RWPE1 (cell line): ENCODE data around the gene DLGAP4.

Source experiments
- CTCF ChIA-PET: fragments of 350-600 bp; sonication (Branson Sonifier 250); formaldehyde crosslinking; extraction: SDS; loops from one replicate; lab custom pipeline; 2021; lab: Yijun Ruan, JAX
- POLR2A ChIA-PET: fragments of 400-600 bp; formaldehyde crosslinking; extraction: SDS; loops from one replicate; lab custom pipeline; 2020; ENCODE audit warnings: antibody characterized with exemption; ENCODE audit not compliant: low non-redundant PET; lab: Yijun Ruan, JAX
- DNase-seq: peaks from one replicate; pipeline ENCODE4 v3.0.0; 2012; ENCODE audit warnings: low spot score
- H3K27ac ChIP-seq: fragments of 450-650 bp; 2 replicates; pipeline ENCODE4 v1.5.1; 2017
- TF ChIP-seq, protein P1 (sequence below): fragments of 450-650 bp; conservative IDR thresholded peaks from 2 replicates; pipeline ENCODE4 v1.5.1; 2017; ENCODE audit warnings: low read depth, mild to moderate bottlenecking

Gene DLGAP4

DNA sequence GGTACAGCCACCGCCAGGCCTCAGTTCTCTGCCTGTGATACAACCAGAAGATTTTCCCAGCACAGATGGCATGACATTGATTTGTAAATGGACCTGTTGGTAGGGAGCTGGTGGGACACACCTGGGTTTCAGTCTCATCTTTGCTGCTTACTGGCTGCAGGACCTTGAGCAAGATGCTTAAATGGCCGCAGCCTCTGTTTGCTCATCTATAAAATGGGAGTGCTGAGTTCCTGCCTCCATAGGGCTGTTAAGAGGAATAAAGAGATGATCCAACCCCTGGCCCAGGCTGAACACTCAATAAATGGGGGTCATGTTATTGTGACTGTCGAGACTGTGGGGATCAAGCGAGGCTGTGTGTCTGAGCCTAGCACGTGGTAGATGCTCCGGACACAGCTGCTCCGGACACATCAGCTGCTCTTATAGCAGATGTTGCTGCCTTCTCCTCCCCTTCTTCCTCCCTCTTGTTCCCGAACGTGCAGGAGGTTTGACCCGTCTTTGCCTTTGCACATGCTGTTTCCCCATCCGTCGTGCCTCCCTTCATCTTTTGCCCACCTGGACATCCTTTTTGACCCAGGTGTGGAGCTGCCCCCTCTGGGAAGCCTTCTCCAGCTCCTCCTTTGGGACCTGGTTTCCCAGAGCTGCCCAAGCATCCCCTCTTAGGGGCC lies 29.2 kb downstream of the DLGAP4 start:
- no peak for DNase-seq
- no peak overlapping the region for H3K27ac ChIP-seq
- TF ChIP-seq, protein P1, sequence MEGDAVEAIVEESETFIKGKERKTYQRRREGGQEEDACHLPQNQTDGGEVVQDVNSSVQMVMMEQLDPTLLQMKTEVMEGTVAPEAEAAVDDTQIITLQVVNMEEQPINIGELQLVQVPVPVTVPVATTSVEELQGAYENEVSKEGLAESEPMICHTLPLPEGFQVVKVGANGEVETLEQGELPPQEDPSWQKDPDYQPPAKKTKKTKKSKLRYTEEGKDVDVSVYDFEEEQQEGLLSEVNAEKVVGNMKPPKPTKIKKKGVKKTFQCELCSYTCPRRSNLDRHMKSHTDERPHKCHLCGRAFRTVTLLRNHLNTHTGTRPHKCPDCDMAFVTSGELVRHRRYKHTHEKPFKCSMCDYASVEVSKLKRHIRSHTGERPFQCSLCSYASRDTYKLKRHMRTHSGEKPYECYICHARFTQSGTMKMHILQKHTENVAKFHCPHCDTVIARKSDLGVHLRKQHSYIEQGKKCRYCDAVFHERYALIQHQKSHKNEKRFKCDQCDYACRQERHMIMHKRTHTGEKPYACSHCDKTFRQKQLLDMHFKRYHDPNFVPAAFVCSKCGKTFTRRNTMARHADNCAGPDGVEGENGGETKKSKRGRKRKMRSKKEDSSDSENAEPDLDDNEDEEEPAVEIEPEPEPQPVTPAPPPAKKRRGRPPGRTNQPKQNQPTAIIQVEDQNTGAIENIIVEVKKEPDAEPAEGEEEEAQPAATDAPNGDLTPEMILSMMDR, result no peak
- POLR2A ChIA-PET, result interaction anchor here (0.5 kb wide), 1 partner anchor 71 kb away, joined by 5 read pairs; no protein-coding TSS in a partner anchor
- CTCF ChIA-PET, result interaction anchor here (0.6 to 1.3 kb wide), 5 partner anchors 18 to 244 kb away, joined by 3 to 4 read pairs (median 3); no protein-coding TSS in a partner anchor

DNA sequence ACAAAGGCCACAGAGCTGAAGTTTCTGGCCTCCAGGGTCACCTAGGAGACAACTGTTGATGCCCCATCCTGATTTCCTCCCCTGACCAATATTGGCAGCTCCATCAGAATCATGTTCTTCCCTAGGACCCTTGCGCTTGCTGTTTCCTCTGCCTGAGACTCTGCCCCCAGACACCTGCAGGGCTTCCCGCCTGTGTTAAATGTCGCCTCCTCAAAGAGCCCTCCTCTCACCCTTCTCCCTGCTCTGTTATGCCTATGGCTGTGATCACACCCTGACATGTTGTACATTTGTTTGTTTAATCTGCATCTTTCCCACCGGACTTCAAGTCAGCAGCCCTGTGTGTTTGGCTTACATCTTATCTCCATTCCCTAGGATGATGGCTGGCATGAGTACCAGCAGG lies 30.1 kb downstream of the DLGAP4 start:
- ChIA-PET POLR2A (no interaction called here), CTCF (interaction anchor here (0.6 to 0.8 kb wide), 3 partner anchors 19 to 245 kb away, joined by 3 to 4 read pairs (median 3); no protein-coding TSS in a partner anchor)
- DNase-seq, result no peak
- TF ChIP-seq, protein P1, result no peak
- H3K27ac ChIP-seq, result no peak overlapping the region

DNA sequence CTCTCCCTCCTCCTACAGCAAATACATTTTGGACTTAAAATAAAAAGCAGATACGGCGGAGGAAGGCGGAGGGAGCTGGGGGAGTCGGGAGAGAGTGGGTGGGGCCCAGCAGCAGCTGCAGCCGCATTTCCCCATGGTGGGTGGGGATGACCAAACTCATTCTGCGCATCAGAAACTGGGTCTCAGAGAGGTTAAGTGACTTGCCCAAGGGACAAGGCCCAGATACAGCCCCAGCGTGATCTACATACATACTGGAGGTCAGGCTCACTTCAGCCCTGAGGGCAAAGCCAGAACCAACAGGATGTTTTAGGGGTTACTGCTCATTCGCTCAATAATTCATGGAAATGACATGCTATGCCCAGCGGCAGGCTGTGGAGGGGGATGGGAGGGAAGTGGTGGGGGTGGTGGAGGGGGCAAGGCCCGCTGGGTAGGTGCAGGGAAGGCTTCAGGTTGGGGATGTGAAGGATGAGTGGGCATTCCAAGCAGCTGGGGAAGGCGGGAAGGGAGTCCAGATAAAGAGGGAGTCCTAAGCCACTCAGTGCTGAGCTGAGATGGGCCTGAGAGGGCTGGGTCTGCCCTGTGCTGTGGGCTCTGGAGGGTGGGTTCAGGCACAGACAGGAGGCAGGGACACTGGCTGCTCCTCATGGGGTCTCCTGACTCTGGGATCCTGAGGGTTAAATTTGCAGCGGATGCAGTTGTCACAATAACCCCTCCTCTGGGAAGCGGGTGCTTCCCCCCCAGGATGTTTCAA lies 31.0 kb downstream of the DLGAP4 start:
- POLR2A ChIA-PET, result no interaction called here

GRCh38 chr20:36337886-36338285 lies 31.7 kb downstream of the DLGAP4 start:
- ChIA-PET CTCF (no interaction called here), POLR2A (no interaction called here)
- TF ChIP-seq, protein P1, result no peak
- H3K27ac ChIP-seq, result no peak overlapping the region
- no peak for DNase-seq

More for the DNA sequence above, 31.0 kb downstream of the DLGAP4 start:
- DNase-seq, result no peak
- TF ChIP-seq, protein P1, result no peak
- no peak overlapping the region for H3K27ac ChIP-seq
- CTCF ChIA-PET, result no interaction called here

- ChIA-PET POLR2A (no interaction called here), CTCF (interaction anchor here (0.8 kb wide), 2 partner anchors 11 to 600 kb away, joined by 3 read pairs; no protein-coding TSS in a partner anchor)
- H3K27ac ChIP-seq, result no peak overlapping the region
- no peak for DNase-seq
- TF ChIP-seq, protein P1, result no peak
These were observed 33.8 kb downstream of the DLGAP4 start for GRCh38 chr20:36339646-36340592.
